GM23338 (cell line): ENCODE results near the gene DYRK3. TPM values are rescaled to one million over a fixed set of nuclear protein-coding genes. Genes with fewer than 3 reads are reported as not detected.

ENCODE experiments used
- ATAC-seq: fragments of 200-7000 bp; cut with Tn5 transposase; 3 replicates; pipeline ENCODE4 v1.9.1; 2020
- DNase-seq: peaks from one replicate; pipeline ENCODE4 v3.0.0-alpha.2; 2015; ENCODE audit warnings: low spot score
- H2AFZ ChIP-seq: fragments of 200-600 bp; sonication (generic); 2 replicates; pipeline ENCODE4 v1.8.0; 2016; ENCODE audit warnings: antibody characterized with exemption, mild to moderate bottlenecking, moderate library complexity
- H3F3A ChIP-seq: fragments of 200-600 bp; sonication (generic); replicated peaks from 2 replicates; pipeline ENCODE4 v1.8.0; 2017; ENCODE audit warnings: antibody characterized with exemption, mixed run types, low read depth
- H3K27ac ChIP-seq: fragments of 200-600 bp; sonication (generic); 2 replicates; pipeline ENCODE4 v1.6.1; 2016; ENCODE audit warnings: low read depth
- H3K27me3 ChIP-seq: fragments of 200-600 bp; sonication (generic); 2 replicates; pipeline ENCODE4 v1.8.0; 2016; ENCODE audit warnings: mild to moderate bottlenecking, mixed run types, moderate library complexity; ENCODE audit not compliant: insufficient read depth
- H3K36me3 ChIP-seq: fragments of 200-600 bp; sonication (generic); 2 replicates; pipeline ENCODE4 v1.8.0; 2016; ENCODE audit warnings: mild to moderate bottlenecking; ENCODE audit not compliant: insufficient read depth
- H3K4me1 ChIP-seq: fragments of 200-600 bp; sonication (generic); 2 replicates; pipeline ENCODE4 v1.8.0; 2016; ENCODE audit warnings: mild to moderate bottlenecking, moderate library complexity; ENCODE audit not compliant: insufficient read depth
- H3K4me2 ChIP-seq: fragments of 200-600 bp; sonication (generic); 2 replicates; pipeline ENCODE4 v1.7.1; 2017; ENCODE audit warnings: mixed run types
- H3K4me3 ChIP-seq: fragments of 200-600 bp; sonication (generic); 2 replicates; pipeline ENCODE4 v1.6.1; 2016; ENCODE audit warnings: mixed run types
- H3K79me2 ChIP-seq: fragments of 200-600 bp; sonication (generic); replicated peaks from 2 replicates; pipeline ENCODE4 v1.8.0; 2017; ENCODE audit warnings: mild to moderate bottlenecking; ENCODE audit not compliant: insufficient read depth
- H3K9me2 ChIP-seq: fragments of 200-600 bp; sonication (generic); 2 replicates; pipeline ENCODE4 v1.8.0; 2017; ENCODE audit not compliant: insufficient read depth
- H4K20me1 ChIP-seq: fragments of 200-600 bp; sonication (generic); replicated peaks from 2 replicates; pipeline ENCODE4 v1.8.0; 2017; ENCODE audit warnings: mild to moderate bottlenecking; ENCODE audit not compliant: insufficient read depth
- H3K27ac Mint-ChIP-seq: 2 replicates; pipeline ENCODE4 v1.8.0; 2020; ENCODE audit warnings: inconsistent platforms, mild to moderate bottlenecking, moderate library complexity, mixed read lengths
- H3K27me3 Mint-ChIP-seq: 3 replicates; pipeline ENCODE4 v1.8.0; 2022; ENCODE audit warnings: low read depth, mild to moderate bottlenecking, moderate library complexity, mixed read lengths, inconsistent platforms; ENCODE audit not compliant: insufficient read depth, poor library complexity
- H3K36me3 Mint-ChIP-seq: 3 replicates; pipeline ENCODE4 v1.8.0; 2021; ENCODE audit warnings: low read depth, mild to moderate bottlenecking, inconsistent platforms, moderate library complexity, mixed read lengths
- H3K4me1 Mint-ChIP-seq: 3 replicates; pipeline ENCODE4 v1.8.0; 2020; ENCODE audit warnings: mild to moderate bottlenecking, inconsistent platforms, mixed read lengths
- H3K4me3 Mint-ChIP-seq: 3 replicates; pipeline ENCODE4 v1.8.0; 2021; ENCODE audit warnings: moderate library complexity, mild to moderate bottlenecking, inconsistent platforms, mixed read lengths
- H3K9me3 Mint-ChIP-seq: 3 replicates; pipeline ENCODE4 v1.8.0; 2020; ENCODE audit warnings: moderate library complexity, mild to moderate bottlenecking, inconsistent platforms, mixed read lengths
- CREB1 ChIP-seq: fragments of 250-450 bp; sonication (Bioruptor Pico); IDR thresholded peaks from 2 replicates; pipeline ENCODE4 v1.5.0; 2020; ENCODE audit warnings: low read depth, mild to moderate bottlenecking, moderate library complexity
- ETS1 ChIP-seq: IDR thresholded peaks from 2 replicates; pipeline ENCODE4 v1.6.1; 2016; ENCODE audit warnings: antibody characterized with exemption
- EZH2 ChIP-seq: fragments of 200-600 bp; sonication (generic); IDR thresholded peaks from one replicate; pipeline ENCODE4 v1.8.0; 2017; ENCODE audit warnings: antibody characterized with exemption, mild to moderate bottlenecking, low read depth; ENCODE audit not compliant: unreplicated experiment
- EZH2phosphoT487 ChIP-seq: fragments of 200-600 bp; sonication (generic); IDR thresholded peaks from one replicate; pipeline ENCODE4 v1.8.1; 2018; ENCODE audit warnings: antibody characterized with exemption; ENCODE audit not compliant: unreplicated experiment
- JUNB ChIP-seq: IDR thresholded peaks from one replicate; pipeline ENCODE4 v1.6.1; 2016; ENCODE audit warnings: antibody characterized with exemption; ENCODE audit not compliant: unreplicated experiment
- NANOG ChIP-seq: IDR thresholded peaks from 2 replicates; pipeline ENCODE4 v1.6.1; 2016; ENCODE audit warnings: antibody characterized with exemption, borderline replicate concordance
- POLR2AphosphoS5 ChIP-seq: IDR thresholded peaks from 2 replicates; pipeline ENCODE4 v1.6.1; 2016; ENCODE audit warnings: antibody characterized with exemption, low read depth
- REST ChIP-seq: IDR thresholded peaks from one replicate; pipeline ENCODE4 v1.6.1; 2018; ENCODE audit warnings: antibody characterized with exemption; ENCODE audit not compliant: unreplicated experiment
- STAT1 ChIP-seq: IDR thresholded peaks from one replicate; pipeline ENCODE4 v1.6.1; 2016; ENCODE audit warnings: antibody characterized with exemption; ENCODE audit not compliant: unreplicated experiment
- ZNF114 ChIP-seq: fragments of 250-450 bp; sonication (Bioruptor Pico); IDR thresholded peaks from 2 replicates; pipeline ENCODE4 v1.5.0; 2020; ENCODE audit warnings: mild to moderate bottlenecking, moderate library complexity
- ZNF331 ChIP-seq: fragments of 250-450 bp; sonication (Bioruptor Pico); IDR thresholded peaks from 2 replicates; pipeline ENCODE4 v1.5.0; 2020; ENCODE audit warnings: low read depth, mild to moderate bottlenecking, moderate library complexity
- ZNF462 ChIP-seq: fragments of 250-450 bp; sonication (Bioruptor Pico); IDR thresholded peaks from 2 replicates; pipeline ENCODE4 v1.5.0; 2020; ENCODE audit warnings: mild to moderate bottlenecking, moderate library complexity
- polyA plus RNA-seq: library from polyadenylated mRNA; unstranded; fragments of >200 nt; fragmentation: Nextera tagmentation; extraction: Ambion mirVana; gene quantifications from 2 replicates; pipeline ENCODE4 v1.2.1, GENCODE V29; 2016
- total RNA-seq: library from RNA; depleted of rRNA; stranded (reverse); fragments of >200 nt; shearing (Covaris generic); gene quantifications from 2 replicates; pipeline ENCODE4 v1.2.3, GENCODE V29; 2014
- TF ChIP-seq, protein P1 (sequence below), 2 experiments: fragments of 200-600 bp in 1 of 2; sonication (generic) in 1 of 2; conservative IDR thresholded peaks; 2 replicates each; pipeline versions ENCODE4 v1.5.1 to v1.6.1; 2016 to 2017; ENCODE audit warnings: antibody characterized with exemption in 2 of 2, low read depth in 2 of 2, mild to moderate bottlenecking in 2 of 2, moderate library complexity in 1 of 2

DYRK3 gene
- total and polyA plus RNA-seq, 2 experiments from 2014 or later, result 2.9 to 9.5 TPM

GRCh38 chr1:206589206-206589605, 46.1 kb upstream of the DYRK3 start:
- H4K20me1 ChIP-seq, result peaks cover 5% of the 10 kb centered on the region; the same call in 1 of the 2 replicates
- H3K27me3 ChIP-seq, result no peaks in the 10 kb centered on the region
- no peak overlapping the region for H3K27ac ChIP-seq
- TF ChIP-seq CREB1 (CRISPR knock-in tag) (no peak), ZNF331 (no peak), POLR2AphosphoS5 (no peak), ZNF462 (CRISPR knock-in tag) (no peak), EZH2phosphoT487 (no peak), ZNF114 (CRISPR knock-in tag) (no peak), STAT1 (no peak), ETS1 (no peak), JUNB (no peak), REST (no peak), NANOG (no peak), EZH2 (no peak)
- TF ChIP-seq, protein P1, sequence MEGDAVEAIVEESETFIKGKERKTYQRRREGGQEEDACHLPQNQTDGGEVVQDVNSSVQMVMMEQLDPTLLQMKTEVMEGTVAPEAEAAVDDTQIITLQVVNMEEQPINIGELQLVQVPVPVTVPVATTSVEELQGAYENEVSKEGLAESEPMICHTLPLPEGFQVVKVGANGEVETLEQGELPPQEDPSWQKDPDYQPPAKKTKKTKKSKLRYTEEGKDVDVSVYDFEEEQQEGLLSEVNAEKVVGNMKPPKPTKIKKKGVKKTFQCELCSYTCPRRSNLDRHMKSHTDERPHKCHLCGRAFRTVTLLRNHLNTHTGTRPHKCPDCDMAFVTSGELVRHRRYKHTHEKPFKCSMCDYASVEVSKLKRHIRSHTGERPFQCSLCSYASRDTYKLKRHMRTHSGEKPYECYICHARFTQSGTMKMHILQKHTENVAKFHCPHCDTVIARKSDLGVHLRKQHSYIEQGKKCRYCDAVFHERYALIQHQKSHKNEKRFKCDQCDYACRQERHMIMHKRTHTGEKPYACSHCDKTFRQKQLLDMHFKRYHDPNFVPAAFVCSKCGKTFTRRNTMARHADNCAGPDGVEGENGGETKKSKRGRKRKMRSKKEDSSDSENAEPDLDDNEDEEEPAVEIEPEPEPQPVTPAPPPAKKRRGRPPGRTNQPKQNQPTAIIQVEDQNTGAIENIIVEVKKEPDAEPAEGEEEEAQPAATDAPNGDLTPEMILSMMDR (conservative IDR thresholded peaks at IDR 0.05; ENCODE audit: low read depth in 2 of 2), result no peak
- no peak overlapping the region for H3K4me3 Mint-ChIP-seq
- no peaks in the 10 kb centered on the region for H3K79me2 ChIP-seq
- H3F3A ChIP-seq, result no peaks in the 10 kb centered on the region
- no peak overlapping the region for H3K27ac Mint-ChIP-seq
- H3K36me3 ChIP-seq, result 0 out of 2 replicates have a peak, but pooled peaks cover 3% of the 10 kb centered on the region
- no peak overlapping the region for H3K4me2 ChIP-seq
- no peaks in the 10 kb centered on the region for H3K9me3 Mint-ChIP-seq
- no peak for ATAC-seq
- H3K4me3 ChIP-seq, result no peak overlapping the region
- H3K27me3 Mint-ChIP-seq, result peaks cover 2% of the 10 kb centered on the region
- H3K4me1 ChIP-seq, result no peaks in the 10 kb centered on the region
- H3K36me3 Mint-ChIP-seq, result peaks cover 23% of the 10 kb centered on the region
- no peak overlapping the region for H2AFZ ChIP-seq
- DNase-seq, result no peak
- H3K9me2 ChIP-seq, result no peaks in the 10 kb centered on the region
- H3K4me1 Mint-ChIP-seq, result peaks cover 6% of the 10 kb centered on the region; the same call in 2 of the 3 replicates
